HL-60 (cell line): ENCODE results near the gene SLC17A5.

Experiments
- CTCF ChIP-seq: IDR thresholded peaks from one replicate; pipeline ENCODE4 v1.5.1; 2011; ENCODE audit warnings: low read length, control low read depth, inconsistent platforms; ENCODE audit not compliant: insufficient read depth
- GABPA ChIP-seq: IDR thresholded peaks from 2 replicates; pipeline ENCODE4 v1.6.1; 2012; ENCODE audit warnings: low read depth
- REST ChIP-seq: IDR thresholded peaks from 2 replicates; pipeline ENCODE4 v1.6.1; 2012; ENCODE audit warnings: low read depth; ENCODE audit not compliant: insufficient replicate concordance

- TF ChIP-seq CTCF, result no peak
- TF ChIP-seq REST, result no peak
- no peak for TF ChIP-seq GABPA
These were observed 41.2 kb downstream of the SLC17A5 start for GRCh38 chr6:73612611-73613010.
